A549 treated with CpdA at 1 μM for 4 hours (cell line): ENCODE data around the gene PRXL2C. TPM values are rescaled to one million over a fixed set of nuclear protein-coding genes. Genes with fewer than 3 reads are reported as not detected.

Source experiments
- total RNA-seq: library from RNA; stranded (reverse); fragments of 200-300 nt; extraction: Qiagen RNA extraction; gene quantifications from 5 replicates; pipeline ENCODE4 v1.2.3, GENCODE V29; 2022; ENCODE audit warnings: low read depth

PRXL2C gene, protein sequence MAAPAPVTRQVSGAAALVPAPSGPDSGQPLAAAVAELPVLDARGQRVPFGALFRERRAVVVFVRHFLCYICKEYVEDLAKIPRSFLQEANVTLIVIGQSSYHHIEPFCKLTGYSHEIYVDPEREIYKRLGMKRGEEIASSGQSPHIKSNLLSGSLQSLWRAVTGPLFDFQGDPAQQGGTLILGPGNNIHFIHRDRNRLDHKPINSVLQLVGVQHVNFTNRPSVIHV
- 10.7 to 15.1 TPM (median 13.5 TPM) in 5 replicates for total RNA-seq

DNA sequence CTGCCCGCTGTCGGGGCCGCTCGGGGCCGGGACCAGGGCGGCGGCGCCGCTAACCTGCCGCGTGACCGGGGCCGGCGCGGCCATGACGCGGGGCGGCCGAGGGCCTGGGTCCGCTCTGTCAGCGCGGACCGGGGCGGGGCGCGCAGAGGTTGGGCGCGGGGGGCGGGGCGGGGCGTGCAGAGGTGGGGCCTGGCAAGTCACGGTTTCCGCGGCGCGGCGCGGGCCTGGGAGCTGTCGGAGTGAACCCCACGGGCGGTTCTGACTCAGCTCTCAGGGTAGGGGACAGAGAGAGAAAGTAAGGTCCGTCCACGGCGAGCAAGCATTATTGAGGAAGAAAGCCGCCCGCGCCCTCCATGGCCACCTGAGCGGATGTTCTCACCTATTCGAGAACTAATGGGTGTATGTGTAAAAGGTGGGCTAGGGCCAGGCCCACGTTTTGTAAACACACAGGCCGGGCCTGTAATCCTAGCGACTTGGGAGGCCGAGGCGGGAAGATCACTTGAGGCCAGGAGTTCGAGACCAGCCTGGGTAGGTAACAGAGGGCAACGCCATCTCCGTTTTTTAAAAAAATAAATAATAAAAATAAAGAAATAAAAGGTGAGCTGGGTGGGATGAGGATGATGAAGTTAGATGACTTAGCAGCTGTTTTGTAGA is at the start of gene PRXL2C:
TSS of gene PRXL2C (minus strand) at position 120 of the 654 bp plus-strand sequence. CDS start at position 84, 36 bp downstream.

DNA sequence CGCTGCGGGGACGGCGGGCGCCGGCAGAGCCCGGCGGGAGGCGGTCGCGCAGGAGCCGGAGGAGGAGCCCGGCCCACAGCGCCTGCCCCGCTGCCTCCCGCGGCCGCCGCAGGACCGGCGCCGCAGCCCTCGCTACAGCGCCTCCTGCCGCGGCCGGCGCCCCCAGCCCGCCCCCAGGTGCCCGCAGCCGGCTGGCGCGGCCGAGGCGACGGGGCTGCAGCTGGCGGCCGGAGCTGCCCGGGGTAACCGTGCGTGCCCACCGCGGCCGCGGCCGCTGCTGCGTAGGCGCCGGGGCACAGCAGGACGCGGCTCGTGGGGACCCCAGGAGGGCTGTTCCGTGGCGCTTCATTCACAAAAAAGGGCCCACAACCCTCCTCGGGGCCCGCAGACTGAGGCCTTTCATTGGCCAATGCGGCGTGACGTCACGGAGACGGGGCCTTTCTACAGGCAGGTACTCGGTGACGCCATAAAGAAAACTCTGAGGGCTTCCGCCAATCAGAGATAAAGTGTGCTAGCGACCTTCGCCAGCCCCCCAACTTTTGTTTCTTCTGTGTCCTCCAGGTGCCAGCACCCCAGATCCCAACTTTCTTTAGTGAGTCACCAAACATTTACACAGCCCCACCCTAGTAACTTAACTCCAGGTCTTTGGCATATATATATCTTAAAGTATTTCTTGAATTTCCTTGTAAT is 35.5 kb downstream of the PRXL2C start, which contains the start of gene CDC14B:
TSS of gene CDC14B (minus strand) at position 353 of the 690 bp plus-strand sequence. CDS start 465 bp downstream, outside the sequence.

Other genes starting within 250 kb of the PRXL2C start
- gene ZNF367, start 236.9 kb downstream of the PRXL2C start, total RNA-seq = 5.1 to 6.3 TPM (median 5.8 TPM) in 5 replicates
- gene HABP4, start 205.1 kb downstream of the PRXL2C start, total RNA-seq = 13.7 to 17.9 TPM (median 16.2 TPM) in 5 replicates
- gene CDC14B, start 35.5 kb downstream of the PRXL2C start, total RNA-seq = 9.2 to 12.3 TPM (median 9.7 TPM) in 5 replicates
- 3.8 to 7.0 TPM (median 5.6 TPM) in 5 replicates for gene ZNF510, start 122.8 kb upstream of the PRXL2C start, total RNA-seq
- gene ZNF782, start 199.2 kb upstream of the PRXL2C start, total RNA-seq = 1.2 to 2.1 TPM (median 1.5 TPM) in 5 replicates